A549 (cell line): Measurements from ENCODE around the gene MEAF6.

ENCODE experiments used
- CEBPB ChIP-seq, 2 experiments: fragments of >200 bp in 1 of 2; sonication (Bioruptor Twin) in 1 of 2; formaldehyde crosslinking in 1 of 2; IDR thresholded peaks; 2 replicates each; pipeline ENCODE4 v1.6.1; 2012 to 2016
- ESRRA ChIP-seq: fragments of 150-350 bp; IDR thresholded peaks from 2 replicates; pipeline ENCODE4 v1.6.1; 2014; ENCODE audit warnings: mild to moderate bottlenecking, low read length, borderline replicate concordance
- MAFK ChIP-seq: fragments of 450-650 bp; IDR thresholded peaks from 2 replicates; pipeline ENCODE4 v1.6.1; 2014; ENCODE audit not compliant: partially characterized antibody
- NPAS2 ChIP-seq: fragments of 250-450 bp; sonication (Bioruptor Pico); IDR thresholded peaks from 2 replicates; pipeline ENCODE4 v1.8.0; 2022; ENCODE audit warnings: mild to moderate bottlenecking, moderate library complexity, borderline replicate concordance
- RAD21 ChIP-seq, 2 experiments: fragments of >200 bp in 1 of 2; sonication (Bioruptor Twin) in 1 of 2; formaldehyde crosslinking in 1 of 2; IDR thresholded peaks in 1 of 2; conservative IDR thresholded peaks in 1 of 2; 2 replicates in 1 of 2; 3 replicates in 1 of 2; pipeline ENCODE4 v1.6.1; 2012 to 2018; ENCODE audit warnings: inconsistent platforms in 1 of 2
- TP53 ChIP-seq: fragments of 250-450 bp; sonication (Bioruptor Pico); IDR thresholded peaks from 2 replicates; pipeline ENCODE4 v1.5.0; 2021; ENCODE audit warnings: mild to moderate bottlenecking, moderate library complexity
- TF ChIP-seq, protein P1 (sequence below): fragments of >200 bp; sonication (Bioruptor Twin); formaldehyde crosslinking; IDR thresholded peaks from 3 replicates; pipeline ENCODE4 v1.5.1; 2016

DNA sequence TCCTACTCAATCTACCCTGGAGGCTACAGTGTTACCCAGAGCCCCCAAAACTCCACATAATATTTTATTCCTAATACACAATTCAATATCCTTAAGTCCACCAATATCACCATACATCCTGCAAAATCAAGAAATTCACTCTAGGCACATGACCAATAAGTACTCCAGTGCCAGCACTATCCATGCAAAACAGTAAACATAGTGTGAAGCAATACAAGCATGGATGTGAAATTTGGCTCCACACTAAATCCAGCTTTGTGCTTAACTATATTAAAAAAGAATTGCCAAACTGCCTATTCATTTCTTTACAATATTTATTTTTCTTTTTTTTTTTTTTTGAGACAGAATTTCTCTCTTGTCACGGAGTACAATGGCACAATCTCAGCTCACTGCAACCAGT is 3.0 kb upstream of the MEAF6 start:
- no peak for TF ChIP-seq NPAS2 (CRISPR knock-in tag)
- TF ChIP-seq RAD21 (conservative IDR thresholded peaks at IDR 0.05 in 1 of 2, IDR thresholded peaks at IDR 0.05 in 1 of 2), result no peak
- no peak for TF ChIP-seq MAFK
- TF ChIP-seq, protein P1, sequence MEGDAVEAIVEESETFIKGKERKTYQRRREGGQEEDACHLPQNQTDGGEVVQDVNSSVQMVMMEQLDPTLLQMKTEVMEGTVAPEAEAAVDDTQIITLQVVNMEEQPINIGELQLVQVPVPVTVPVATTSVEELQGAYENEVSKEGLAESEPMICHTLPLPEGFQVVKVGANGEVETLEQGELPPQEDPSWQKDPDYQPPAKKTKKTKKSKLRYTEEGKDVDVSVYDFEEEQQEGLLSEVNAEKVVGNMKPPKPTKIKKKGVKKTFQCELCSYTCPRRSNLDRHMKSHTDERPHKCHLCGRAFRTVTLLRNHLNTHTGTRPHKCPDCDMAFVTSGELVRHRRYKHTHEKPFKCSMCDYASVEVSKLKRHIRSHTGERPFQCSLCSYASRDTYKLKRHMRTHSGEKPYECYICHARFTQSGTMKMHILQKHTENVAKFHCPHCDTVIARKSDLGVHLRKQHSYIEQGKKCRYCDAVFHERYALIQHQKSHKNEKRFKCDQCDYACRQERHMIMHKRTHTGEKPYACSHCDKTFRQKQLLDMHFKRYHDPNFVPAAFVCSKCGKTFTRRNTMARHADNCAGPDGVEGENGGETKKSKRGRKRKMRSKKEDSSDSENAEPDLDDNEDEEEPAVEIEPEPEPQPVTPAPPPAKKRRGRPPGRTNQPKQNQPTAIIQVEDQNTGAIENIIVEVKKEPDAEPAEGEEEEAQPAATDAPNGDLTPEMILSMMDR, result no peak
- TF ChIP-seq TP53 (CRISPR knock-in tag), result no peak
- TF ChIP-seq CEBPB (IDR thresholded peaks at IDR 0.05), result no peak
- TF ChIP-seq ESRRA, result no peak
